SK-N-SH (cell line): ENCODE measurements around the gene COL21A1. TPM values are rescaled to one million over a fixed set of nuclear protein-coding genes. Genes with fewer than 3 reads are reported as not detected.

Experiments used
- EZH2phosphoT487 ChIP-seq: fragments of 200-600 bp; sonication (generic); IDR thresholded peaks from 2 replicates; pipeline ENCODE4 v1.6.1; 2017; ENCODE audit warnings: low read depth, mixed run types, mild to moderate bottlenecking, antibody characterized with exemption, moderate library complexity, borderline replicate concordance
- FOXM1 ChIP-seq: IDR thresholded peaks from 2 replicates; pipeline ENCODE4 v1.4.0; 2012; ENCODE audit warnings: low read depth, mild to moderate bottlenecking
- MXI1 ChIP-seq: IDR thresholded peaks from 2 replicates; pipeline ENCODE4 v1.6.1; 2012; ENCODE audit warnings: mild to moderate bottlenecking, low read depth, low read length, improper control_type of control experiment
- RAD21 ChIP-seq: IDR thresholded peaks from 2 replicates; pipeline ENCODE4 v1.6.1; 2012; ENCODE audit warnings: mild to moderate bottlenecking, low read length
- RCOR1 ChIP-seq: fragments of 150-350 bp; IDR thresholded peaks from 2 replicates; pipeline ENCODE4 v1.6.1; 2017; ENCODE audit warnings: antibody characterized with exemption, low read length
- SMC3 ChIP-seq: IDR thresholded peaks from 2 replicates; pipeline ENCODE4 v1.6.1; 2012; ENCODE audit warnings: low read depth, low read length, improper control_type of control experiment
- TAF1 ChIP-seq: IDR thresholded peaks from 2 replicates; pipeline ENCODE4 v1.6.1; 2012; ENCODE audit warnings: low read depth, mild to moderate bottlenecking, low read length, moderate library complexity, borderline replicate concordance
- YY1 ChIP-seq: IDR thresholded peaks from 2 replicates; pipeline ENCODE4 v1.4.0; 2012; ENCODE audit warnings: low read depth, mild to moderate bottlenecking
- polyA plus RNA-seq, 3 experiments: library from polyadenylated mRNA; depleted of rRNA; stranded (reverse); fragments of >200 nt; gene quantifications; 2 replicates each; pipeline ENCODE4 v1.2.3, GENCODE V29; 2012
- TF ChIP-seq, protein P1 (sequence below): IDR thresholded peaks from 2 replicates; pipeline ENCODE4 v1.6.1; 2012; ENCODE audit warnings: mild to moderate bottlenecking, low read depth, low read length, moderate library complexity
- TF ChIP-seq, protein P2 (sequence below): IDR thresholded peaks from 2 replicates; pipeline ENCODE4 v1.4.0; 2012; ENCODE audit warnings: low read depth
- TF ChIP-seq, protein P3 (sequence below): fragments of 200-600 bp; sonication (generic); IDR thresholded peaks from 2 replicates; pipeline ENCODE4 v1.6.1; 2017; ENCODE audit warnings: antibody characterized with exemption, mild to moderate bottlenecking, moderate library complexity
- TF ChIP-seq, protein P4 (sequence below): IDR thresholded peaks from 2 replicates; pipeline ENCODE4 v1.4.0; 2012; ENCODE audit warnings: low read depth, borderline replicate concordance
- TF ChIP-seq, protein P5 (sequence below): fragments of 150-350 bp; IDR thresholded peaks from 2 replicates; pipeline ENCODE4 v1.6.1; 2016; ENCODE audit warnings: mild to moderate bottlenecking, low read depth, low read length

COL21A1 gene
- polyA plus RNA-seq, 1 of the 3 experiments (the other 2 are of a cell fraction): 0.07 TPM

DNA sequence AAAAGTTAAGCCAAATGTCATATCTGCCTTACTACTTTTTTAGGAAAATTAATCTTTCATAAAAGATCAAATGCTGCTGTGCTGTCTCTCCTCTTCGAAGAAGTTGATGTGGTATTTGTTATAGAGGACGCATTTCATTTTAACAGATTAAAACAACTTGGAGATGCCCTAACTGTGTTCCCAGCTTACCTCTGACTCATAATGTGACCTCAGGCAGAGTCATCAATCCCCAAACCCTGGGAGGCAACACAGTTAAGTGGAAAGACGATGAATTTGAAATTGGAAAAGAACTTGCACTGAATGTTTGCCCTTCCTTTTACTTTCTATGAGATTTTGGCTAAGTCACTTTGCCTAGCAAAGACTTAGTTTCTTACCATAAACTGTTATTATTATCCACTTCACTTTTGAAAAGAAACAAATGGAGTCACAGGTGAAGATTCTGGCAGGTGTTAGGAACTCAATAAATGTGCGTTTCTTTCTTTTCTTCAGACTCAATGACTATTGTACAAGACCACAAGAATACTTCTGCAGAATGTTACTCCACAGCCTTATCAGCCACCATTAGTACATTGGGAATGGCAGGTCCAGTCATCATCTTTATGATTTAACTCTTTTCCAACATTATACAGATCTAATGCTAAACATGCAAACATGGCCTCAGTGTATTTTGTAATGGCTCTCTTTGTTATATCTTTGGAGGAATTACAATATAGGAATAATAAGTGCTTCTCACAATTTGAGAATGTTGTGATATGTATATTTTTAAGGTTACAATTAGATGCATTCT is 102.6 kb downstream of the COL21A1 start (continued):
- TF ChIP-seq, protein P1, sequence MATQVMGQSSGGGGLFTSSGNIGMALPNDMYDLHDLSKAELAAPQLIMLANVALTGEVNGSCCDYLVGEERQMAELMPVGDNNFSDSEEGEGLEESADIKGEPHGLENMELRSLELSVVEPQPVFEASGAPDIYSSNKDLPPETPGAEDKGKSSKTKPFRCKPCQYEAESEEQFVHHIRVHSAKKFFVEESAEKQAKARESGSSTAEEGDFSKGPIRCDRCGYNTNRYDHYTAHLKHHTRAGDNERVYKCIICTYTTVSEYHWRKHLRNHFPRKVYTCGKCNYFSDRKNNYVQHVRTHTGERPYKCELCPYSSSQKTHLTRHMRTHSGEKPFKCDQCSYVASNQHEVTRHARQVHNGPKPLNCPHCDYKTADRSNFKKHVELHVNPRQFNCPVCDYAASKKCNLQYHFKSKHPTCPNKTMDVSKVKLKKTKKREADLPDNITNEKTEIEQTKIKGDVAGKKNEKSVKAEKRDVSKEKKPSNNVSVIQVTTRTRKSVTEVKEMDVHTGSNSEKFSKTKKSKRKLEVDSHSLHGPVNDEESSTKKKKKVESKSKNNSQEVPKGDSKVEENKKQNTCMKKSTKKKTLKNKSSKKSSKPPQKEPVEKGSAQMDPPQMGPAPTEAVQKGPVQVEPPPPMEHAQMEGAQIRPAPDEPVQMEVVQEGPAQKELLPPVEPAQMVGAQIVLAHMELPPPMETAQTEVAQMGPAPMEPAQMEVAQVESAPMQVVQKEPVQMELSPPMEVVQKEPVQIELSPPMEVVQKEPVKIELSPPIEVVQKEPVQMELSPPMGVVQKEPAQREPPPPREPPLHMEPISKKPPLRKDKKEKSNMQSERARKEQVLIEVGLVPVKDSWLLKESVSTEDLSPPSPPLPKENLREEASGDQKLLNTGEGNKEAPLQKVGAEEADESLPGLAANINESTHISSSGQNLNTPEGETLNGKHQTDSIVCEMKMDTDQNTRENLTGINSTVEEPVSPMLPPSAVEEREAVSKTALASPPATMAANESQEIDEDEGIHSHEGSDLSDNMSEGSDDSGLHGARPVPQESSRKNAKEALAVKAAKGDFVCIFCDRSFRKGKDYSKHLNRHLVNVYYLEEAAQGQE: no peak
- TF ChIP-seq RAD21: no peak
- TF ChIP-seq, protein P2, sequence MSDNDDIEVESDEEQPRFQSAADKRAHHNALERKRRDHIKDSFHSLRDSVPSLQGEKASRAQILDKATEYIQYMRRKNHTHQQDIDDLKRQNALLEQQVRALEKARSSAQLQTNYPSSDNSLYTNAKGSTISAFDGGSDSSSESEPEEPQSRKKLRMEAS: 0 out of 2 replicates have a peak, but pooled peaks have one; percentile 25
- TF ChIP-seq RCOR1: no peak
- TF ChIP-seq MXI1: no peak
- no peak for TF ChIP-seq SMC3
- TF ChIP-seq, protein P3, sequence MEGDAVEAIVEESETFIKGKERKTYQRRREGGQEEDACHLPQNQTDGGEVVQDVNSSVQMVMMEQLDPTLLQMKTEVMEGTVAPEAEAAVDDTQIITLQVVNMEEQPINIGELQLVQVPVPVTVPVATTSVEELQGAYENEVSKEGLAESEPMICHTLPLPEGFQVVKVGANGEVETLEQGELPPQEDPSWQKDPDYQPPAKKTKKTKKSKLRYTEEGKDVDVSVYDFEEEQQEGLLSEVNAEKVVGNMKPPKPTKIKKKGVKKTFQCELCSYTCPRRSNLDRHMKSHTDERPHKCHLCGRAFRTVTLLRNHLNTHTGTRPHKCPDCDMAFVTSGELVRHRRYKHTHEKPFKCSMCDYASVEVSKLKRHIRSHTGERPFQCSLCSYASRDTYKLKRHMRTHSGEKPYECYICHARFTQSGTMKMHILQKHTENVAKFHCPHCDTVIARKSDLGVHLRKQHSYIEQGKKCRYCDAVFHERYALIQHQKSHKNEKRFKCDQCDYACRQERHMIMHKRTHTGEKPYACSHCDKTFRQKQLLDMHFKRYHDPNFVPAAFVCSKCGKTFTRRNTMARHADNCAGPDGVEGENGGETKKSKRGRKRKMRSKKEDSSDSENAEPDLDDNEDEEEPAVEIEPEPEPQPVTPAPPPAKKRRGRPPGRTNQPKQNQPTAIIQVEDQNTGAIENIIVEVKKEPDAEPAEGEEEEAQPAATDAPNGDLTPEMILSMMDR: no peak
- no peak for TF ChIP-seq TAF1
- TF ChIP-seq, protein P4, sequence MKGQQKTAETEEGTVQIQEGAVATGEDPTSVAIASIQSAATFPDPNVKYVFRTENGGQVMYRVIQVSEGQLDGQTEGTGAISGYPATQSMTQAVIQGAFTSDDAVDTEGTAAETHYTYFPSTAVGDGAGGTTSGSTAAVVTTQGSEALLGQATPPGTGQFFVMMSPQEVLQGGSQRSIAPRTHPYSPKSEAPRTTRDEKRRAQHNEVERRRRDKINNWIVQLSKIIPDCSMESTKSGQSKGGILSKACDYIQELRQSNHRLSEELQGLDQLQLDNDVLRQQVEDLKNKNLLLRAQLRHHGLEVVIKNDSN: no peak
- TF ChIP-seq, protein P5, sequence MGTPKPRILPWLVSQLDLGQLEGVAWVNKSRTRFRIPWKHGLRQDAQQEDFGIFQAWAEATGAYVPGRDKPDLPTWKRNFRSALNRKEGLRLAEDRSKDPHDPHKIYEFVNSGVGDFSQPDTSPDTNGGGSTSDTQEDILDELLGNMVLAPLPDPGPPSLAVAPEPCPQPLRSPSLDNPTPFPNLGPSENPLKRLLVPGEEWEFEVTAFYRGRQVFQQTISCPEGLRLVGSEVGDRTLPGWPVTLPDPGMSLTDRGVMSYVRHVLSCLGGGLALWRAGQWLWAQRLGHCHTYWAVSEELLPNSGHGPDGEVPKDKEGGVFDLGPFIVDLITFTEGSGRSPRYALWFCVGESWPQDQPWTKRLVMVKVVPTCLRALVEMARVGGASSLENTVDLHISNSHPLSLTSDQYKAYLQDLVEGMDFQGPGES: no peak
- no peak for TF ChIP-seq FOXM1
- no peak for TF ChIP-seq EZH2phosphoT487
- TF ChIP-seq YY1: no peak
- TF ChIP-seq, all 33 proteins: peak for 10
